HG02943 (cell line): ENCODE data around the gene TMEM145.
A peak's percentile ranks its signal among the peaks of the same experiment; 100 is the strongest.

Experiments
- ATAC-seq: cut with Tn5 transposase; IDR thresholded peaks from one replicate; pipeline ENCODE4 v1.9.1; 2021; ENCODE audit warnings: mild to moderate bottlenecking, low read depth, moderate library complexity; ENCODE audit not compliant: unreplicated experiment

Gene TMEM145

DNA sequence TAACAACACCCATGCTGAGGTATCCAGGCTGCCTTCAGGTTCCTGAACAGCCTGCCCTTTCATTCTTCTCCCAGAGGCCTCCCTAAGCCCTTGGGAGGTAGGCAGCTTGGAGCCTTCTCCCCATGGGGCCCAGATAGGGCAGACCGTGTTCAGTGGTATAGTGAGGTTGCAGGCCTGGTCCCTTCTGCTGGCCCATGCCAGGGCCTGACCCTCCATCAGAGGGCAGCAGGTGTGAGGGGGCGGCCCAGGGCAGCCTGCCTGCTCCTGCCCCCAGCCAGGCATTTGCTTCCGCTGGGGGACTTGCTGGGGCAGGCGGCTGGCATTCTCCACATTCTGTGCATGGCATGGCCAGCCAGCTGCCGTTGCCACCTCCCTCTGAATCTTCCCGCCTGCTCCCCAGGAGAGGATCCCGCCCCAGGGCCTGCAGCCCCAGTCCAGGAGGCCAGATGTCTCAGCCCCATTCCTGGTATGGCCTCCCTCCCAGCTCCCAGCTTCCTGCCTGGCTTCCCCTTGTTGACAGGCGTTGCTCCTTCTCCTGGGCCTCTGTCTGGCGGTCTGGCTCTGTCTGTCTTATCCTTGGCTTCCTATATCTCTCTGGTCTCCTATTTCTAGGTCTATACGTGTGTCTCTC, 35.2 kb upstream of the TMEM145 start:
- no peak for ATAC-seq

DNA sequence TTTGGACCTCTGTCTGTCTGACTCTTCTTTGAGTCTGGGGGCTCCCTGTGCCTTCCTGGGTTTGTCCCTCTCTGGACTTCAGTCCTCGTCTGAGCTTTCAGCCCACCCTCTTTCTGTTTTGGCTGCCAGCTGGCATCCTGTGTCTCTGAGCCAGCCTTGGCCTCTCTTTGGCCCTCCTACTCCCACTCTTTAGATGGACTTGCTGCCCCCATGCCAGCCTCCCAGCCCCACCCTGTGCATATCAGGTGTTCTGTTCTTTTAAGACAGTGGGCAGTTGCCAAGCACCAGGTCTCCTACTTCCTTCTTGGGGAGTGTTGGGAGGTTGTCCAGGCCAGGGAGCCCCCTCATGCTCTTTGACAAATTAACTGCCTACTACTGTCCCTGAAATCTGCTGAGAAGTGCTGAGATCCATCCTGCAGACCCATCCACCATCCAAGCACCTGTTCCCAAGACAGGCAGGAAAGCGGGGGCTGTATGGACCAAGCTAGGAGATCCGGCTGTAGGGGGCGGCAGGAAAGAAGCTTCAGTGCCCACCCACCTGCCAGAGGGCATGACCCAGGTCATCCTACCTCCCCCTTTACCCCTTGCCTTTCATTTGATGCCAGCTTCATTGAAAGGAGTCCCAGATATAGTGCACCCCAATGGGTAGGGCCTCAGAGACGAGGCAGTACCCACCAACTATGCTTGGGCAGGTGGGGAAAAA, 34.5 kb upstream of the TMEM145 start:
- ATAC-seq: no peak

DNA sequence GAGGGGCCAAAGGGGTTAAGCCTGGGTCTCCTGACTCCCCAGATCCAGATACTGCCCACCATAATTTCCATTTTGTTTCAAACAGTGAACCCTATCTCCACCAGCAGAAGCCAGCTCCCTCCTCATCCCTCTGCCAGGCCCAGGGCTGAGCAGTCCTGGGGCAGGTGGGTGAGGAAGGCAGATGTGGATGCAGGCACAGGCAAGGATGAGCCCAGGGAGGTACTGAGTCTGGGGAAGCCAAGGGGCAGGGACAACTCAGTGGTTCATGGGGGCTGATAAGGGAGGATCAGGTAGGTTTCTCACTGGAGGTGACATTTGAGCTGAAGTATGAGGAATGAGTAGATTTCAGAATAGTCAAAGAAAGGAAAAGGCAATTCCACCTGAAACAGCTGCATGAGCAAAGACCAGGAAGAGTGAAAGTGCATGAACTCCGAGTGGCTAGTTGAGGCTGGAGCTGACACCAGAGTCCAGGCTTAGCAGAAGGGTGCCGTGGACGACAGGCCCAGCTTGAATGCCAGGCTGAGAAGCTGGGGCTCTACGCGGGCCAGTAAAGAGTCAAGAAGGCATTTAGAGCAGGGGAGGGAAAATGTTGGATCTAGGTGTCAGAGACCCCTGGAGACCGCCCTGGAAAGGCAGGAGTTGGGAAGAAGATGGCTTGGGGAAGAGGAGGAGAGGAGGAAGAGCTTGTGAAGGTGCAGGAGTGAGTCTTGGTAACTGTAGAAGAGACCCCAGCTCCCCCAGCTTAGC, 33.8 kb upstream of the TMEM145 start:
- no peak for ATAC-seq

DNA sequence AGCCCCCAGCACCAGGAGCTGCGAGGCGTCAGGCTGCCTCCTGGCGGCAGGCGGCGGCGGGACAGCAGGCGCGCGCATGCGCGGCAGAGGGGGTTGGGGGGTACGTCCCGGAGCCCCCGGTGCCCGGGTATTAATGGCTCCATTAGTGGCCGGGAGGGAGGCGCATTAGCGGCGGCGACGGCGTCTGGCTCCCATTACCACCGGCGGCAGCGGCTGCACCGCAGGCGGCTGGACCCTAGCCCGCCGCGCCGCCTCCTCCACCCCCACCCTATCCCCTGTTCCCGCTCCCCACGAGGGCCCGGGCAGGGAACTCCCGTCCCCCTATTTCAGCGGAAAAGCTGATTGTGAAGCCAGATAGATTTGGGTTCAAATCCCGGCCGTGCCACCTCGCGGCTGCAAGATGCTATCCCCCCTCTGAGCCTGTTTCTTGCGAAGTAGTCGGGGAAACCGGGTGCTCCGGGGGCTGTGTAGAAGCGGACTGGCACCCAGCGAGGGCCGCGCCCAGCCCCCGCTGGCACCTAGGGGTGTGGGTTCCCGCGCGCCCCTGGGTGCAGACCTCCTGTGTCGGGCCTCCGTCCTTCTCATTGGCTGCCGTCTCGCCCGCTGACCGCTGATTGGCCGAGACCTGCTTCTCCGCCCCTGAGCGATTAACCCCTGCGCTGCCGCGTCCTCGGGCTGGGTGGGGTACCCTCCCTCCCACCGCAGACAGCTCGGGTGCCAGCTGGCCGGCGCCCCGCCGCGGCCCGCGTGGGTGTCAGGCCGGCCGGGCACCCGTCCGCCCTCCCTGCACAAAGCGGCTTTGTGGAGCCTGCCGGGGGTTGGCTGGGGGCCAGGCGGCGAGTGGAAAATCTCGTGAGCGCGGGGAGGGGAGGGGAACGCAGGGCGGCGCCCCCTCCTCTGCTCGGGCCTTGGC, 33.0 kb upstream of the TMEM145 start:
- peak; percentile 33 for ATAC-seq

DNA sequence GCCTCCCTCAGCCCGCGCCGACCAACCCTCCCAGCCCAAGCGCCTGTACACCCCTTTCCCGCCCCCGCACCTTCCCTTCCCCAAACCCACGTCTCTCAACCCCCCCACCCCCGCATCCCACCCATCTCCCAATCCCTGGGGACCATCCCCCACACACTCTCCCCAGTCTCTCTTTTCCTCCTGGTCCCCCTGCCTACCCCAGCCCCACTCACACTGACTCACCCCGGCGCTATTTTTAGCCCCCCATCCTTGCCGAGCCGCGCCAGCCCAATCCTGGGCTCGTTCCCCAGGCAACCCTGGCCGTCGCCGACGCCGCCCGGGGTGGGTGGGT, 32.3 kb upstream of the TMEM145 start:
- ATAC-seq: no peak

DNA sequence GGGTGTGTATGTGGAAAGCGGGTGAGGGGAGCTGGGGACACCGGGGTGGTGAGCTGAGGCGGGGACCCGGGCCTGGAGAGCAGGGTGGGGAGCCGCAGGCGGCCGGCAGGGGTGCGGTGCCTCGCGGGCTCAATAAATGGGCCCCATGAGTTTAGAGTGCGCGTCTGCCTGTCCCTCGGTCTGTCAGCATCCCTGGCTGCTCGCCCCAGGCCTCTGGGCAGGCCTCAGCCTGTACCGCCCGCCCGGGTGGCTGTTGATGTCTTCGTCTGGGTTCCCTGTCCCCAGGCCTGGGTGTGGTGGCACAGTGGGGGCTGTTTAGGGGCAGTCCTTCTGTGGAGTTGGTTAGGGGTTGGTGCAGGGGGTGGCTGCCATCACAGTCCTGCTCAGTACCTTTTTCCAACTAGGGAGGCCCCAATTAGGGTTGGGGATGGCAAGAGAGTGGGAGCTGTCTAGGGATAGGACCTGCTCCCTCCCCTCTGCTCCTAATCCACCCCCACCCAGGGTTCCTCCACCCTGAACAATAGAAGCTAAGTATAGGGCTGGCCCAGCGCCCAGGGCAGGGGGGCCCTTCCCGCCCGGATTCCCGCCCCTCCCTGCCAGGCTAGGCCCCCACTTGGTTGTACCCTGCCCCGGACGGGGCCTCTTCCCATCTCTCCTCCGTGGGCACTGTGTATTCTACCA, 31.8 kb upstream of the TMEM145 start:
- no peak for ATAC-seq

DNA sequence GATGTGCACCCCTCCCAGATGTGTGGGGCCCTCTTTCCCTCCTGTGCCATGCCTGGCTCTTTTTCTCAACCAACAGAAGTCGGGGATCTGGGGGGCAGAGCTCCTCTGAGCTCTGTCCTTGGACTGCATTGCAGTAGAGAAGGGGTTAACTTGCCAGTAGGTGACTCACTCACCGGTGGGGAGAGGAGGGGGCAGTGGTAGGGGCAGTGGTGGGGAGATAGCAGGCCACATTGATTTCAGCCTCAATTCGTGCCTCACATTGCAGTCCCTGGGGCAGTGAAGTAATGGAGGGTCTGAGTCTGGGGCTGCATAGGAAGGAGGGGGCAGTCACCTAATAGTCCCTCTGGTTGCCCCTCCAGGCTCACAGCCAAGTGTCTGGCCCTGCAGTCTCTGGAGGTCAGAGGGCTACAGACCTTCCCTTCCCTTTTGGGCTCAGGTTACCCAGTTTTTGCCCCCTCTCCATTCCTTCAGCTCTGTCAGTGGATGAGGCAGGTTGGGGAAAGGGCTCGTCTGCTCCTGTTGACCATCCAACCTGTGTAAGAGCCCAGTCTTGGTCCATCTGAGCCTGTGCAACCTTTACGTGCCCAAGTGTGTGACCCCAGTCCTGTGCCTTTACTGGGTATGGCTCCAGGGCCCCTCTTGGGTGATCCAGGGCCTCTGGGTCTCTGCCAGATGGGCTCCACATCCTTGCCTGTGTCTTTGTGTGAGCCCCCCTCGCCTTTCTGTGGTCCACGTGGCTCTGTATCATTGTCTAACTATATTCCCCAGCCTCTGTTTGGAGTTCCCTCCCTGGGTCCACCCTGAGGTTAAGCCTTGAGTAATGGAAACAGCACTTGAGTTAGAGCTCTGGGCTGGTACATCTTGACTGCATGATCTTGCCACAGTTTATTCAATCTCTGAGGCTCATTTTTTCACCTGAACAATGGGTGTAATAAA, 31.0 kb upstream of the TMEM145 start:
- no peak for ATAC-seq

DNA sequence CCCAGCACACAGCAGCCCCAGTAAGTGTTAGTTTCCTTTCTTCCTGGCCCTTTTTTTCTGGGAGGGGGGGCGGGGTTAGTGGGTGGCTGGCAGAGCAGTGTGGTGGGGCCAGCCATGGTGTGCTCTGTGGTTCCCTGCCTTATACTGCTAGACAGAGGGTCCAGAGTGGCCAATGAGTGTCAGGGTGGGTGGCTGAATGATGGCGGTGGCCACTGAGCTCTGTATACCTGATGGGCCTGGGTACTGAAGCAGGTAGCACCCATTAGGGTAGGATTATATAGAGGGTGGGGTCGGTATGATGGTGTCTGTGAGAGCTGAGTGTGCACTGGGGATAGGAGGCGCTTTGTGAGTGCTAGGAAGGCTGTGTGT, 30.3 kb upstream of the TMEM145 start:
- ATAC-seq: no peak

DNA sequence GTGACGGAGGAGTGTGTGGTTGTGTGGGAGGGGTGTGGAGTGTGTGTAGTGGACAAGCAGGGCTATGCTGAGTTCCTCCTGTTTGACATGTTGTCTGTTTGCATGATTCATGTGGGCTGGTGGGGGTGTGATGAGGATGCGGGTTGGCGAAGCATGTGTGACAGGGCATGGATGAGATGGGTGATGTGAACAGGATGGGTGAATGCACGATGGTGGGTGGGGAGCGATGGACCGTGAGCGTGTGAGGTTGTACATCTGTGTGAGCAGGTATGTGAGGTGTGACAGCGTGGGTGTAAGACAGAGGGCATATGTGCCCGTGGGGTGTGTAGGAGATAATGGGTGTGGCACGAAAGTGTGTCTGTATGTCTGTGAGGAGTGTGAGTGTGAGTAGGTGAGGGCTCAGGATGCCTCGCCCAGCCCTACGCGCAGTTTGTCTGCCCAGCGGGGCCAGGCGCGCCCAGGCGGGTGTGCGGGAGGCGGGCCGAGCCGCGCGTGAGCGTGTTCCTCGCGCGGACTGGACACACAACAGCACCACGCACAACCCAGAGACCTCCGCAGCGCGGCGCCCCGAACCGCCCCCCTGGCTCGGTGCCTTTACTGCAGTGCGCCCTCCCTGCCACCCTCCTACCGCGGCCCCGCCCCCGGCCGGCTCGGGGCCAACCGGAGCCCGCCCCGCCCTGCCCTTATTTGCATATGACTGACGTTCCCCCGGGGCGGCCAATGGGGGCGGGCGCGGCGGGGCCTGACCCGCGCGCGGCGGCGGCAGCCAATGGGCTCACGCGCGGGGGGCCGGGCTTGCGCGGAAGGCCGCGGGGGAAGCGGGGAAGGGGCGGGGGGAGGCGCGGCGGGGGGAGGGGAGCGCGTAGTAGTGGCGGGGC, 29.7 kb upstream of the TMEM145 start:
- peak; percentile 31 for ATAC-seq

DNA sequence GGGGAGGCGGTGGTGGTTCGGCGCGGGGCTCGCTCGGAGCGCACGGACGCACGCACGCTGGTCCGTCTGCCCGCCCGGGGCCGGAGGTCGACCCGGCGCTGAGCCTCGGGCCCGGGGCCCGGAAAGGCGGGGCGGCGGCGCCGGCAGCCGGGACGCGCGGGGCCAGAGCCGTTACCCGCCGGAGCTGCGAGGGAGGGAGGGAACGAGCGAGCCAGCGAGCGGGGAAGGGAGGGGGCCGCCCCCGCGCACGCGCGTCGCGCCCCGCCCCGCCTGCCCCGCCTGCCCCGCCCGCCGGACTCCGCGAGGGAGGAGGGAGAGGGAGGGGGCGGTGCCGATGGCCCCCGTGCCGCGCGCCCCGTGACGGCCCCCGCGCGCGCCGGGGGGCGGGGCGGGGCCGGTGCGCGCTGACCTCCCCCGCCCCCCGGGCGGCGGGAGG, 29.0 kb upstream of the TMEM145 start:
- ATAC-seq: peak; percentile 14

DNA sequence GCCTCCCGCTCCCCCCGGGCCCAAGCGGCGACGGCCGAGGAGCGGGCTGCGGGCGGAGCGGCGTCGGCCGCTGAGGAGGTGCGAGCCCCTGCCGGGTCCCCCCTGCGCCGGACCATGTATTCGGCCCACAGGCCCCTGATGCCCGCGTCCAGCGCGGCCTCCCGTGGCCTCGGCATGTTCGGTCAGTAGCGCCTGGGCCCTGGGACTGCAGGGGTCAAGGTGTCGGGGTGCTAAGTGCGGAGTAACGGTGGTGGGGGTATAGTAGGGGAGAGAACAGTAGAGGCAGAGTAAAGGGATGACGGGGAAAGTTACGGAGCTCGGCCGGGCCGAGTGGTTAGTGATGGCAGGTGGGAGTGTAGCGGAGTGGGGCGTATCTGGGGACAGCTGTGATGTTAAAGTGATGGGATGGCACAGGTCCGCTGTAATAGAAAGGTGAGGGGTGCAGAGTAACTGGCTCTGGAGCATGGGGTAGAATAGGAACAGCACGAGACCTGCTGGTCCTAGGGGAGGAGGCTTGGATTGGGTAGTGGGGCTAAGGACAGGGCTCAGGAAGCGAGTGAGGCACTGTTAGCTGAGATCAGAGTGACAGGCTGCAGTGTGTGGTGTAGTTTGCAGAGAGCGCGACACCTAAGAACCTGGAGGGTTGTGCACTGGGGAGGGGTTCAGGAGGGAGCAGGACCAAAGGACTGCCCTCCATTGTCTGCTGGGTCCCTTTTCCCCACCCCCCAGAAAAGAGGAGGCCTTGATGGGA, 28.3 kb upstream of the TMEM145 start:
- ATAC-seq: no peak

DNA sequence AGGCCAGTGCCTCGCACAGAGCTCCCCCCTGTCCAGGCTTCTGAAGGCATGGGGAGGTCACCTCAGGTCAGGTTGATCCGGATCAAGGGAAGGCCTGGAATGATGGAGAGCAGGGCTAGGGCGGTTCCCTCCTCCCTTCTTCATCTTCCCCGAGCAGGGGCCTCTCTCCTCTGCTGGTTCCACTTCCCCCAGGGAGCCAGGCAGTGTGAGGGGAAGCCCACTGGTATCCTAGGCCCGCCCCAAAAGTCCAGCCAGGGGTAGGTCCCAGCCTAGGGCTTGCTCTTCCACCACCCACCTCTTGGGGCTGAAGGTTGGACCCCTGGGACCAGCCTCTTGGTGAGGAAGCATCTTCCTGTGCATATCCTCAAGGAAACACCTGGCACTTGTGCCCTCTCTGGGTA, 27.6 kb upstream of the TMEM145 start:
- no peak for ATAC-seq

DNA sequence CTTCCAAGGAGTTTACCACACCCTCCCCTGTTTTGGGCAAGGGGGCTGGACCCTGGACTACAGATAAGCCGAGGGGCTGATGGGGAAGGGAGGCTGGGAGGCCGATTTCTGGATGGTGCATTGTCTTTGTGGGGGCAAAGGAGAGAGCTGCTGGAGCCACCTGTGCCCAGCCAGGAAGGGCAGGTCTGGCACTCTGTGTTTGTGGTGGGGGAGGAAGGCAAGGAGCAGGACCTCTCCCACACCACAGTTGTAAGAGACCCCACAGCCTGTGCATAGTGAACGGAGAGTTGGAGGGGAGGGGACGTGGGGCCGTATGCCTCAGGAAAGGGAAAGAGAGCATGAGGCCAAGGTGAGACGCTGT, 27.1 kb upstream of the TMEM145 start:
- ATAC-seq: no peak

DNA sequence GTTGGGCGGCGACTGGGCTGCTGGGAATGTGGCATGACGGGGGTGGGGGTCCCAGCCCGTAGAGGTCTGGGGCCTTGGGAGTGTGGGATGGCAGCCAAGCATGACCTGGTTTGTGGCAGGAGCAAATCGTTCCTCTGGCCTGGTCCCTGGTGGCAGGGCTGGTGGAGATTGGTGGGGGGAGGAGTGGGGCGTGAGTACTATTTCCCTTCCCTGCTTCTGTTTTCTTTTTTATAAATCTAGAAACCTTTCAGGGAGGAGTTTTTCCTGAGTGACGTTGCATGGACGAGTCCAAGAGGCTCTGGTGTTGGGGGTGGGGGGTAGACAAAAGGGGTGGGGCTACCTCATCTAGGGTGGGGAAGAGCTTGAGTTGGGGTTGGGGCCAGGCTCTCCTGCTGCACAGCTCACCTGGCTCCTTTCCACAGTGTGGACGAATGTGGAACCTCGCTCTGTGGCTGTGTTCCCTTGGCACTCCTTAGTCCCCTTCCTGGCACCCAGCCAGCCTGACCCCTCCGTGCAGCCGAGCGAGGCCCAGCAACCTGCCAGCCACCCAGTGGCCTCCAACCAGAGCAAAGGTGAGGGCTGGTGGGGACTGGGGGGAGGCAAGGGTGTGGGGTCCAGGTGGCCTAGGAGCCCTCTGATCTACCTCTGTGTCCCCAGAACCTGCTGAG, 26.6 kb upstream of the TMEM145 start:
- no peak for ATAC-seq

DNA sequence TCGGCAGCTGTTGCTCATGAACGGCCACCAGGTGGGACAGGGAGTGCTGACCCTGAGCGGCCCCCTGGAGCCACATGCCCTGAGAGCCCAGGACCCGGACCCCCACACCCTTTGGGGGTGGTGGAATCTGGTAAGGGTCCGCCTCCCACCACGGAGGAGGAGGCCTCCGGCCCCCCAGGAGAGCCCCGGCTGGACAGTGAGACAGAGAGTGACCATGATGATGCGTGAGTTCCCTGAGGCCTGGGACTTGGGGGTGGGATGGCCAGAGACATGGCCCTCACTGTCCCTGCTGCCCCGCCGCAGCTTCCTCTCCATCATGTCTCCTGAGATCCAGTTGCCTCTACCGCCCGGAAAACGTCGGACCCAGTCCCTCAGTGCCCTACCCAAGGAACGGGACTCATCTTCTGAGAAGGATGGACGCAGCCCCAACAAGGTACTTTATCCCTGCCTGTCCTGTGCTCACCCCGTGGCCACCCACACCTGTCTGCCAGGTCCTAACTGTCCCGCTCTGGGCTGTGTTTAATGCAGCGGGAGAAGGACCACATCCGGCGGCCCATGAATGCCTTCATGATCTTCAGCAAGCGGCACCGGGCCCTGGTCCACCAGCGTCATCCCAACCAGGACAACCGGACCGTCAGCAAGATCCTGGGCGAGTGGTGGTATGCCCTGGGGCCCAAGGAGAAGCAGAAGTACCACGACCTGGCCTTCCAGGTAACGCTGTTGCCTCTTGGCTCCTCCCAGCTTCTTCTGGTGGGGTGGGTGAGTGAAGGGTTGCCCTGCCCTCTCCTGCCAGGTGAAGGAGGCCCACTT, 25.9 kb upstream of the TMEM145 start:
- no peak for ATAC-seq

DNA sequence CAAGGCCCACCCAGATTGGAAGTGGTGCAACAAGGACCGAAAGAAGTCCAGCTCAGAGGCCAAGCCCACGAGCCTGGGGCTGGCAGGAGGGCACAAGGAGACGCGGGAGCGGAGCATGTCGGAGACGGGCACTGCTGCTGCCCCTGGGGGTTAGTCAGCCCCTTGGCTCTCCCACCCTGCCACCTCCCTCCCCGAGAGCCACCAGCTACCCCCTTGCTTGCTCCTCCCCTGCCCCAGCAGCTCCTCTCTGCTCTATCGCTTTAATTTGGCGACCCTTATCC, 25.3 kb upstream of the TMEM145 start:
- ATAC-seq: no peak

DNA sequence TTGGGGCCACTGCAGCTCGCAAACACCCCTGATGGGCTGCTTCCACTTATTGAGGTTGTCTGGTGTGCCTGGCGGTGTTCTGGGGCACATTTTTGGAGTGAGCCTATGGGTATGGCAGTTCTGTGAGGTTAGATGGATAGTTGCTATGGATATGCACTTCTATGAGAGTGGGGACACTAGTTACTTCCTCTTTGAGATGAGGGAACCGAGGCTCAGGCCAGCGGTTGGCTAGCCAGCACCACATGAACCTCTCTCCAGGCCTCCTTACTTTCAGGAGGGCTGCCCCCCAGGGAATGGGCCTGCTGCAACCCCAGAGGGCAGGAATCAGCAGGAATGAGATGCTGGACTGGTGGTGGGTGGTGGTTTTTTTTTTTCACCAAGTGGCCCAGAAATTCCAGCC, 24.7 kb upstream of the TMEM145 start:
- ATAC-seq: no peak
